Endothelial cell (in vitro differentiated cells): Measurements from ENCODE around the gene OR2W3. TPM values are rescaled to one million over a fixed set of nuclear protein-coding genes. Genes with fewer than 3 reads are reported as not detected.

Experiments
- DNase-seq: peaks from one replicate; pipeline ENCODE4 v3.0.0; 2021; ENCODE audit warnings: low spot score
- H3K27ac Mint-ChIP-seq: one replicate; pipeline ENCODE4 v1.8.0; 2021; ENCODE audit warnings: mixed read lengths, inconsistent platforms; ENCODE audit not compliant: unreplicated experiment
- H3K27me3 Mint-ChIP-seq: one replicate; pipeline ENCODE4 v1.8.0; 2021; ENCODE audit warnings: mild to moderate bottlenecking, moderate library complexity, mixed read lengths, inconsistent platforms; ENCODE audit not compliant: unreplicated experiment
- H3K36me3 Mint-ChIP-seq: one replicate; pipeline ENCODE4 v1.8.0; 2021; ENCODE audit warnings: mild to moderate bottlenecking, low read depth, mixed read lengths, inconsistent platforms; ENCODE audit not compliant: unreplicated experiment
- H3K4me1 Mint-ChIP-seq: one replicate; pipeline ENCODE4 v1.8.0; 2021; ENCODE audit warnings: mild to moderate bottlenecking, mixed read lengths, inconsistent platforms; ENCODE audit not compliant: unreplicated experiment
- H3K4me3 Mint-ChIP-seq: one replicate; pipeline ENCODE4 v1.8.0; 2021; ENCODE audit warnings: mild to moderate bottlenecking, mixed read lengths, inconsistent platforms; ENCODE audit not compliant: unreplicated experiment
- H3K9me3 Mint-ChIP-seq: one replicate; pipeline ENCODE4 v1.8.0; 2021; ENCODE audit warnings: mixed read lengths, inconsistent platforms; ENCODE audit not compliant: unreplicated experiment
- CTCF ChIP-seq: fragments of 200-600 bp; sonication (generic); IDR thresholded peaks from one replicate; pipeline ENCODE4 v1.5.0; 2021; ENCODE audit warnings: antibody characterized with exemption; ENCODE audit not compliant: unreplicated experiment
- long read RNA-seq: library from polyadenylated mRNA; unstranded; transcript quantifications from one replicate; pipeline ENCODE4 v2.0.0, GENCODE V29; 2020; ENCODE audit not compliant: unreplicated experiment
- total RNA-seq: library from RNA; stranded (reverse); fragmentation: NEBNext Ultra II Directional; extraction: Animal tissue kit (Norgen Biotek cat#: 25700); gene quantifications from one replicate; pipeline ENCODE4 v1.2.1, GENCODE V29; 2021; ENCODE audit not compliant: unreplicated experiment

OR2W3 gene
- total RNA-seq, result 0.87 TPM
- long read RNA-seq, result 0 reads

- no peaks in the 10 kb centered on the region for H3K4me1 Mint-ChIP-seq
- no peaks in the 10 kb centered on the region for H3K27me3 Mint-ChIP-seq
- TF ChIP-seq CTCF, result no peak
- peaks cover 19% of the 10 kb centered on the region for H3K36me3 Mint-ChIP-seq
- H3K4me3 Mint-ChIP-seq, result no peak within 1 kb of the TSS
- no peak within 1 kb of the TSS for H3K27ac Mint-ChIP-seq
- no peak for DNase-seq
- peaks cover 13% of the 10 kb centered on the region for H3K9me3 Mint-ChIP-seq
Measured at GRCh38 chr1:247895163-247895637, at the start of gene OR2W3. Gene OR2W3 (plus strand): TSS chr1:247895587. CDS start chr1:247895587, 0 bp downstream.

- TF ChIP-seq CTCF, result no peak
- no peak for DNase-seq
- H3K36me3 Mint-ChIP-seq, result no peaks in the 10 kb centered on the region
- no peak overlapping the region for H3K27ac Mint-ChIP-seq
- no peaks in the 10 kb centered on the region for H3K4me1 Mint-ChIP-seq
- H3K9me3 Mint-ChIP-seq, result peaks cover 6% of the 10 kb centered on the region
- H3K4me3 Mint-ChIP-seq, result no peak overlapping the region
- H3K27me3 Mint-ChIP-seq, result peaks cover 6% of the 10 kb centered on the region
Measured at GRCh38 chr1:247845693-247846017, 49.7 kb upstream of the OR2W3 start.

- Mint-ChIP-seq H3K4me1 (no peaks in the 10 kb centered on the region), H3K9me3 (no peaks in the 10 kb centered on the region), H3K27ac (no peak overlapping the region), H3K36me3 (no peaks in the 10 kb centered on the region), H3K4me3 (no peak overlapping the region), H3K27me3 (peaks cover 9% of the 10 kb centered on the region)
- no peak for DNase-seq
- TF ChIP-seq CTCF, result no peak
Measured at GRCh38 chr1:247848346-247848745, 47.0 kb upstream of the OR2W3 start.

GRCh38 chr1:247849616-247850015 is 45.8 kb upstream of the OR2W3 start:
- Mint-ChIP-seq H3K9me3 (no peaks in the 10 kb centered on the region), H3K4me1 (no peaks in the 10 kb centered on the region), H3K36me3 (no peaks in the 10 kb centered on the region), H3K27me3 (peaks cover 4% of the 10 kb centered on the region), H3K27ac (no peak overlapping the region), H3K4me3 (no peak overlapping the region)
- no peak for DNase-seq
- no peak for TF ChIP-seq CTCF

GRCh38 chr1:247854899-247855545 is 40.4 kb upstream of the OR2W3 start:
- no peak for TF ChIP-seq CTCF
- H3K9me3 Mint-ChIP-seq, result peaks cover 12% of the 10 kb centered on the region
- H3K4me3 Mint-ChIP-seq, result no peak overlapping the region

More at GRCh38 chr1:247854899-247855545, 40.4 kb upstream of the OR2W3 start:
- Mint-ChIP-seq H3K27me3 (peaks cover 9% of the 10 kb centered on the region), H3K36me3 (peaks cover 9% of the 10 kb centered on the region), H3K4me1 (no peaks in the 10 kb centered on the region), H3K27ac (no peak overlapping the region)
- DNase-seq, result no peak
